NCI-H2227 (cell line): ENCODE results near the gene COX17.

ENCODE experiments used
- DNase-seq: peaks from one replicate; lab custom pipeline; 2025; ENCODE audit not compliant: unreplicated experiment; lab: John Stamatoyannopoulos, UW

COX17 gene

GRCh38 chr3:119675188-119675874 is 1.9 kb downstream of the COX17 start:
- no peak for DNase-seq

GRCh38 chr3:119673875-119674274 is 3.3 kb downstream of the COX17 start:
- DNase-seq: no peak

GRCh38 chr3:119672776-119673175 is 4.4 kb downstream of the COX17 start:
- no peak for DNase-seq

GRCh38 chr3:119669906-119670570 is 7.2 kb downstream of the COX17 start:
- no peak for DNase-seq

GRCh38 chr3:119665954-119666559 is 11.1 kb downstream of the COX17 start:
- no peak for DNase-seq

DNA sequence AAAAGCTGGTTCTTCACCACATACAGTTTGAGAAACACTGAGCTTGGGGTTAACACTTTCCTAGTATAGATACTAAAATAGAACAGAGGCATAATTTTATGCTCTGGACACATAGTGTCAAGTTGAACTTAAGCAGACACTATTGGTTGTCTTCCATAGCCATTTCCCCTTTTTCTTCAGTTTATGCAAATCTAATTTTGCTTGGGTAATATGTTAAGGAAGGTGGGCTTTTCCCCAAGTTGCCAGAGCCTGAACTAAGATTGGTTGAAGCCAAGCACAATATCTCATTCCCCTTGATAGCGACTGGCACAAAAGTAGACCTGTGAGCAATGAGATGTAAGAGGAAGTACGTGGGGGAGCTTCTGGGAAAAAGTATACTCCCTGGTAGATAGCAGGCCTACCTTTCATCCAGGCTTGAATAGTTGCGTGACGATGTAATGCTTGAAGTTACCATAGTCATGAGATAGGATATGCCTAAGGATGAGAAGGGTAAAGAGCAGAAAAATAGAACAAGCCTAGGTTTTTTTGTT is 12.3 kb downstream of the COX17 start:
- no peak for DNase-seq

DNA sequence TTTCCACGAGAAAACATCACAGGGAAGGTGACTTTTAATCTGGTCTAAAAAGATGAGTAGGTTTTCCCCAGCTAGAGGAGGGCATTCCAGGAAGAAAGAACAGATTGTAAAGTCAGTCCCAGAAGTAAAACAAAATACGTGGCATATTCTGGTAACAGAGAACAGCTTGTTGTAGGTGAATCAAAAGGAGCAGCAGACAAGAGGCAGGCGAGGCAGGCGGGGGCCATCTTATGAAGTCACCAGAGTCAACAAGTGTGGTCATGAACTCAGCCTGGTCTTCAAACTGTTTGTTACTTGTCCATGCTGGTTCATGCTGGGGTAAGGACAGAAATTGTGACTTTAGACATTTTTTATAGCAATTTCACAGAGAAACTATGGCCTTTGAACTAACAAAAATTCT is 12.8 kb downstream of the COX17 start:
- no peak for DNase-seq

- DNase-seq: no peak
These were observed 13.3 kb downstream of the COX17 start for GRCh38 chr3:119663885-119664284.

GRCh38 chr3:119662604-119663373 is 14.4 kb downstream of the COX17 start:
- no peak for DNase-seq

GRCh38 chr3:119660474-119661440 is 16.4 kb downstream of the COX17 start, which contains the start of gene POPDC2:
TSS of gene POPDC2 (minus strand) at chr3:119660589. CDS start at chr3:119660423, 166 bp downstream.
- DNase-seq: no peak

GRCh38 chr3:119659606-119660291 is 17.5 kb downstream of the COX17 start:
- no peak for DNase-seq

DNA sequence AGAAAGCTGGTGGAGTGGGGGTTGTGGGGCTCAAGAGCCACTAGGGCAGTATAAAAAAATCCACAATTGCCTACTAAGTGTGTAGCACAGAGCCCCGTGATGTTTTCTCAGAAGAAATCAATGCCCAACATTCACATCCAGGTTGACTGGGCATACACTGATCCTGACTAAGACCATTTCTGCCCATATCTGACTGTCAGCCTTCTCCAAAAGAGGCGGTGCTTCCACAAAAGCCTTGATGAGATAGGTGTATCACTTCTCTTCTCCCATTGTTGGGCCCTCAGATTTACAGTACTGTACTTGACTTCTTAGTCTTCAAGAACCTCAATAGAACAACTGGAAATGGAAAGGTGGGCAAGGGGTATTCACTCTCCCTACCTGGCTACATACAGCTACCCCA is 18.2 kb downstream of the COX17 start:
- DNase-seq: no peak

DNA sequence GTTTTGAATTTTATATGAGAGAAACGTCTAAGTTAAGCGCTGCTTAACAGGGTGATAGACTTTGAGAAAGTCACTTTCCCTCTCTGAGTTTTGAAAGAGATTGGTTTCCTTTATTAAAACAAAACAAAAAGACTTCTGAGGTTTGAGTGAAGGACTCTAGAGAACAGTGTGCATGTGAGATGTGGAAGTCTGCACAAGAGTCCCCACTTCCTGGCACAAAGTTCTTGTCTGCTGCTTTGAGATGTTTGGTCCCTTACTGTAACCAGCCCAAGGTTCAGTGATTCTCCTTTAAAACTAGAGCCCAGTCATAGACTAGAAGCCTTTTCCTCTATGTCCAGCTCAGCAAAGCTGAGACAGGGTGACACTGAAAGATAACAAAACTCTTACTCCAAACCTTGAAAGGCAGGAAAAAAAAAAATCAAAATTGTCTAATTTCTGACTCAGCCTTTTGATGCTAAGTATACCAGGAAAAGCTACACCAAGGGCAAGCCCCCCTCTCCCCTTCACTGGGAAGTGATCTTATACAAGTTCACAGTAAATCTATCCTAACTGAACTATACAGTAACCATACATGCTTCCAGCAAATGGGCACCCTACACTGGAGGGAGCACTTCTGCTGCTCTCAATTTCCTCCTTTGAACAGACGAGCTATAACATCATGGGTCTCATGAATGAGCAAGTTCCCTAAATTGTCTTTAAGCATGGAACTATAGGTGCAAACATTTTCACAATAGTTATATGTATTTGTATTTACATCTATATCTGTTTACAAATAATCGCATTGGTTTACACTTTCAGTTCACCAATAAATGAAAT is 19.1 kb downstream of the COX17 start:
- DNase-seq: no peak

GRCh38 chr3:119653876-119654275 is 23.3 kb downstream of the COX17 start:
- no peak for DNase-seq

DNA sequence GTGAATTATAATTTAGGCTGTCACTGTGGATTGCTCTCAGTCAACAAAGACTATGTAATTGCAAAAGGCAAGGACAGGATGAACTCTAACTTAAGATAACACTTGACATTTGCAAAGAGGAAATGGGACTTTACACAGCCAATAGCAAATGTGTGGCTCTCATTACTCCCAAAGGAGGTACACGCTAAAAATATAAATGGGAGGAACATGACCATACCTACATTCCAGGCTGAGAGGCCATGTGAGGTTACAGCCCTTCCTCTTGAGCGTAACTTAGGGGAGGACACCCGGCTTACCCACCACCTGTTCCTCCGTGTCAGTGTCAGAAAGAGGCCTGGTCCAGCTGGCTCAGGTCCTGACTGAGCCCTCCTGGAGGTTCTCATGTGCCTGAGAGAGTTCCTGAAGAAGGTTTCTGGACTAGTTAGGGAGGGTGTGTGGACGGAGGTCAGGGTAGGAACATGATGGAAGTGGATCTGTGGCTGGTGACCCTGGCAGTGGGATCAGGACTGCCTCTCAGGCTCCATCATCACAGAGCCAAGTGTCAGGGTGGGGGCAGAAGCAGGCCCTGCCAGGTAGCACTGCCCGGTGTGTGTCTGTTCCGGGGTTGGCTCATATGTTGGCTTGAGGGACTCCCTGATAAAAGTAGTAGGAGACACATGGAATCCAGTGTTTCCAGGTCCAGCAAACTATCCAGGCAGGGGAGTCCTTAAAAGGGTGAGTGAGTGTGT is 24.7 kb downstream of the COX17 start:
- DNase-seq: no peak

DNA sequence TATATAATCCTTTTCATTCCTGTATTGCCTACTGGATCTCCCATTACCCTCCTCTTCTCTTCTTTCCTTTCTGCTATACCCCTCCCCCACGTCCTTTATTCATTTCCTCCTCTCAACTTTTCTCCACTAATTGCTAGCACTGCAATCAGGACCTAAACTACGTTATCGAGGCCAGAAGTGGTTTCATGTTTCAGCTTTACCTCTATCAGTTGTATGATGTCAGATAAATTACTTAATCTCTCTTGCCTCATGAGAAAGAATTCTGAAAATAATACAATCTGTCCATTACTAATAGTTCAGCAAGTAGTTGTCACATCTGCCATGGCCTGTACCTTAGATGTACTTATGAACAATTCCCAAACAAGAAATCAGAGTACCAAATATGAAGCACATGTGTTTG is 27.4 kb downstream of the COX17 start:
- no peak for DNase-seq

- DNase-seq: no peak
These were observed 29.2 kb downstream of the COX17 start for GRCh38 chr3:119647843-119648575.
